ENCODE data around the gene CNTN4.

CNTN4 gene

GRCh38 chr3:2420919-2421318 lies 322.3 kb downstream of the CNTN4 start:
- Histone ChIP-seq H3K4me1 (ENCODE audit: control insufficient read depth, insufficient read depth, low read length) (no peaks in the 10 kb centered on the region), H3K4me3 (ENCODE audit: low read length) (no peak overlapping the region), H3K27me3 (replicated peaks; ENCODE audit: control insufficient read depth, insufficient read depth, low read length) (no peaks in the 10 kb centered on the region), H3K9ac (ENCODE audit: low read length) (no peak overlapping the region), H3K9me3 (ENCODE audit: control insufficient read depth, low read length) (no peaks in the 10 kb centered on the region), H3K36me3 (ENCODE audit: control insufficient read depth, insufficient read depth, low read length, severe bottlenecking) (no peaks in the 10 kb centered on the region)
- no peak for DNase-seq (ENCODE audit: low read depth)

- H3K9me3 ChIP-seq (ENCODE audit: control insufficient read depth, low read length), result no peaks in the 10 kb centered on the region
- no peaks in the 10 kb centered on the region for H3K4me1 ChIP-seq (ENCODE audit: control insufficient read depth, insufficient read depth, low read length)
- DNase-seq (ENCODE audit: low read depth), result no peak
- H3K4me3 ChIP-seq (ENCODE audit: low read length), result no peak overlapping the region
- no peaks in the 10 kb centered on the region for H3K36me3 ChIP-seq (ENCODE audit: control insufficient read depth, insufficient read depth, low read length, severe bottlenecking)
- no peaks in the 10 kb centered on the region for H3K27me3 ChIP-seq (replicated peaks; ENCODE audit: control insufficient read depth, insufficient read depth, low read length)
- H3K9ac ChIP-seq (ENCODE audit: low read length), result no peak overlapping the region
Measured at GRCh38 chr3:2423143-2423542, 324.5 kb downstream of the CNTN4 start.

- no peak for DNase-seq (ENCODE audit: low read depth)
- no peaks in the 10 kb centered on the region for H3K36me3 ChIP-seq (ENCODE audit: control insufficient read depth, insufficient read depth, low read length, severe bottlenecking)
- H3K4me1 ChIP-seq (ENCODE audit: control insufficient read depth, insufficient read depth, low read length), result no peaks in the 10 kb centered on the region
- H3K9ac ChIP-seq (ENCODE audit: low read length), result no peak overlapping the region
- no peak overlapping the region for H3K4me3 ChIP-seq (ENCODE audit: low read length)
- no peaks in the 10 kb centered on the region for H3K27me3 ChIP-seq (replicated peaks; ENCODE audit: control insufficient read depth, insufficient read depth, low read length)
- no peaks in the 10 kb centered on the region for H3K9me3 ChIP-seq (ENCODE audit: control insufficient read depth, low read length)
Measured at GRCh38 chr3:2441558-2441957, 342.9 kb downstream of the CNTN4 start.

GRCh38 chr3:2446146-2446545 lies 347.5 kb downstream of the CNTN4 start:
- Histone ChIP-seq H3K4me1 (ENCODE audit: control insufficient read depth, insufficient read depth, low read length) (no peaks in the 10 kb centered on the region), H3K4me3 (ENCODE audit: low read length) (no peak overlapping the region), H3K9ac (ENCODE audit: low read length) (no peak overlapping the region), H3K9me3 (ENCODE audit: control insufficient read depth, low read length) (no peaks in the 10 kb centered on the region), H3K27me3 (replicated peaks; ENCODE audit: control insufficient read depth, insufficient read depth, low read length) (no peaks in the 10 kb centered on the region), H3K36me3 (ENCODE audit: control insufficient read depth, insufficient read depth, low read length, severe bottlenecking) (no peaks in the 10 kb centered on the region)
- no peak for DNase-seq (ENCODE audit: low read depth)

GRCh38 chr3:2452249-2452648 lies 353.6 kb downstream of the CNTN4 start:
- Histone ChIP-seq H3K9ac (ENCODE audit: low read length) (no peak overlapping the region), H3K9me3 (ENCODE audit: control insufficient read depth, low read length) (no peaks in the 10 kb centered on the region), H3K27me3 (replicated peaks; ENCODE audit: control insufficient read depth, insufficient read depth, low read length) (no peaks in the 10 kb centered on the region), H3K4me1 (ENCODE audit: control insufficient read depth, insufficient read depth, low read length) (no peaks in the 10 kb centered on the region), H3K4me3 (ENCODE audit: low read length) (no peak overlapping the region), H3K36me3 (ENCODE audit: control insufficient read depth, insufficient read depth, low read length, severe bottlenecking) (no peaks in the 10 kb centered on the region)
- no peak for DNase-seq (ENCODE audit: low read depth)

GRCh38 chr3:2454865-2455264 lies 356.2 kb downstream of the CNTN4 start:
- DNase-seq (ENCODE audit: low read depth), result no peak
- Histone ChIP-seq H3K9me3 (ENCODE audit: control insufficient read depth, low read length) (no peaks in the 10 kb centered on the region), H3K4me3 (ENCODE audit: low read length) (no peak overlapping the region), H3K36me3 (ENCODE audit: control insufficient read depth, insufficient read depth, low read length, severe bottlenecking) (no peaks in the 10 kb centered on the region), H3K4me1 (ENCODE audit: control insufficient read depth, insufficient read depth, low read length) (no peaks in the 10 kb centered on the region), H3K9ac (ENCODE audit: low read length) (no peak overlapping the region), H3K27me3 (replicated peaks; ENCODE audit: control insufficient read depth, insufficient read depth, low read length) (no peaks in the 10 kb centered on the region)

- Histone ChIP-seq H3K27me3 (replicated peaks; ENCODE audit: control insufficient read depth, insufficient read depth, low read length) (no peaks in the 10 kb centered on the region), H3K36me3 (ENCODE audit: control insufficient read depth, insufficient read depth, low read length, severe bottlenecking) (no peaks in the 10 kb centered on the region), H3K4me1 (ENCODE audit: control insufficient read depth, insufficient read depth, low read length) (no peaks in the 10 kb centered on the region), H3K4me3 (ENCODE audit: low read length) (no peak overlapping the region), H3K9me3 (ENCODE audit: control insufficient read depth, low read length) (no peaks in the 10 kb centered on the region), H3K9ac (ENCODE audit: low read length) (no peak overlapping the region)
- DNase-seq (ENCODE audit: low read depth), result no peak
Measured at GRCh38 chr3:2456788-2457187, 358.1 kb downstream of the CNTN4 start.

GRCh38 chr3:2458816-2459215 lies 360.1 kb downstream of the CNTN4 start:
- no peaks in the 10 kb centered on the region for H3K9me3 ChIP-seq (ENCODE audit: control insufficient read depth, low read length)
- no peaks in the 10 kb centered on the region for H3K27me3 ChIP-seq (replicated peaks; ENCODE audit: control insufficient read depth, insufficient read depth, low read length)
- H3K4me1 ChIP-seq (ENCODE audit: control insufficient read depth, insufficient read depth, low read length), result no peaks in the 10 kb centered on the region
- DNase-seq (ENCODE audit: low read depth), result no peak
- H3K36me3 ChIP-seq (ENCODE audit: control insufficient read depth, insufficient read depth, low read length, severe bottlenecking), result no peaks in the 10 kb centered on the region
- H3K4me3 ChIP-seq (ENCODE audit: low read length), result no peak overlapping the region
- H3K9ac ChIP-seq (ENCODE audit: low read length), result no peak overlapping the region

- Histone ChIP-seq H3K27me3 (replicated peaks; ENCODE audit: control insufficient read depth, insufficient read depth, low read length) (no peaks in the 10 kb centered on the region), H3K9ac (ENCODE audit: low read length) (no peak overlapping the region), H3K4me3 (ENCODE audit: low read length) (no peak overlapping the region), H3K36me3 (ENCODE audit: control insufficient read depth, insufficient read depth, low read length, severe bottlenecking) (no peaks in the 10 kb centered on the region), H3K4me1 (ENCODE audit: control insufficient read depth, insufficient read depth, low read length) (no peaks in the 10 kb centered on the region), H3K9me3 (ENCODE audit: control insufficient read depth, low read length) (no peaks in the 10 kb centered on the region)
- DNase-seq (ENCODE audit: low read depth), result no peak
Measured at GRCh38 chr3:2465842-2466241, 367.2 kb downstream of the CNTN4 start.

GRCh38 chr3:2468816-2469215 lies 370.1 kb downstream of the CNTN4 start:
- no peak overlapping the region for H3K4me3 ChIP-seq (ENCODE audit: low read length)
- H3K4me1 ChIP-seq (ENCODE audit: control insufficient read depth, insufficient read depth, low read length), result no peaks in the 10 kb centered on the region
- H3K9ac ChIP-seq (ENCODE audit: low read length), result no peak overlapping the region
- DNase-seq (ENCODE audit: low read depth), result no peak
- no peaks in the 10 kb centered on the region for H3K27me3 ChIP-seq (replicated peaks; ENCODE audit: control insufficient read depth, insufficient read depth, low read length)
- no peaks in the 10 kb centered on the region for H3K9me3 ChIP-seq (ENCODE audit: control insufficient read depth, low read length)
- H3K36me3 ChIP-seq (ENCODE audit: control insufficient read depth, insufficient read depth, low read length, severe bottlenecking), result no peaks in the 10 kb centered on the region

GRCh38 chr3:2476996-2477395 lies 378.3 kb downstream of the CNTN4 start:
- DNase-seq (ENCODE audit: low read depth), result no peak
- H3K4me1 ChIP-seq (ENCODE audit: control insufficient read depth, insufficient read depth, low read length), result no peaks in the 10 kb centered on the region
- H3K27me3 ChIP-seq (replicated peaks; ENCODE audit: control insufficient read depth, insufficient read depth, low read length), result no peaks in the 10 kb centered on the region
- H3K36me3 ChIP-seq (ENCODE audit: control insufficient read depth, insufficient read depth, low read length, severe bottlenecking), result no peaks in the 10 kb centered on the region
- H3K4me3 ChIP-seq (ENCODE audit: low read length), result no peak overlapping the region
- H3K9me3 ChIP-seq (ENCODE audit: control insufficient read depth, low read length), result no peaks in the 10 kb centered on the region
- H3K9ac ChIP-seq (ENCODE audit: low read length), result no peak overlapping the region

- H3K4me1 ChIP-seq (ENCODE audit: control insufficient read depth, insufficient read depth, low read length), result no peaks in the 10 kb centered on the region
- DNase-seq (ENCODE audit: low read depth), result no peak
- no peak overlapping the region for H3K4me3 ChIP-seq (ENCODE audit: low read length)
- no peaks in the 10 kb centered on the region for H3K9me3 ChIP-seq (ENCODE audit: control insufficient read depth, low read length)
- no peaks in the 10 kb centered on the region for H3K27me3 ChIP-seq (replicated peaks; ENCODE audit: control insufficient read depth, insufficient read depth, low read length)
- no peaks in the 10 kb centered on the region for H3K36me3 ChIP-seq (ENCODE audit: control insufficient read depth, insufficient read depth, low read length, severe bottlenecking)
- H3K9ac ChIP-seq (ENCODE audit: low read length), result no peak overlapping the region
Measured at GRCh38 chr3:2477620-2478019, 379.0 kb downstream of the CNTN4 start.
